H1 (cell line): Measurements from ENCODE around the gene ZFP3. TPM values are rescaled to one million over a fixed set of nuclear protein-coding genes. Genes with fewer than 3 reads are reported as not detected.
A peak's percentile ranks its signal among the peaks of the same experiment; 100 is the strongest.

Experiments used
- CBX8 ChIP-seq: fragments of 300-800, 300-1000 bp; sonication (generic); IDR thresholded peaks from 2 replicates; pipeline ENCODE4 v1.7.1; 2016; ENCODE audit warnings: low read depth, low read length, borderline replicate concordance
- CHD1 ChIP-seq: IDR thresholded peaks from 2 replicates; pipeline ENCODE4 v1.6.1; 2012; ENCODE audit warnings: low read depth, low read length, improper control_type of control experiment
- CREB1 ChIP-seq: IDR thresholded peaks from 2 replicates; pipeline ENCODE4 v1.6.1; 2012; ENCODE audit warnings: inconsistent platforms
- EGR1 ChIP-seq: IDR thresholded peaks from 2 replicates; pipeline ENCODE4 v1.6.1; 2011; ENCODE audit warnings: low read depth, low read length, borderline replicate concordance
- EZH2 ChIP-seq: fragments of 200-600 bp; sonication (generic); IDR thresholded peaks from 2 replicates; pipeline ENCODE4 v1.7.1; 2012; ENCODE audit warnings: low read depth, mild to moderate bottlenecking, moderate library complexity, low read length, inconsistent platforms; ENCODE audit not compliant: severe bottlenecking
- GTF2F1 ChIP-seq: IDR thresholded peaks from 2 replicates; pipeline ENCODE4 v1.6.1; 2012; ENCODE audit warnings: low read depth, low read length, improper control_type of control experiment, borderline replicate concordance
- JUND ChIP-seq: IDR thresholded peaks from 2 replicates; pipeline ENCODE4 v1.6.1; 2011; ENCODE audit warnings: mild to moderate bottlenecking, improper control_type of control experiment, low read length
- NANOG ChIP-seq: IDR thresholded peaks from 2 replicates; pipeline ENCODE4 v1.6.1; 2011; ENCODE audit warnings: low read length, low read depth, mild to moderate bottlenecking, inconsistent platforms; ENCODE audit not compliant: insufficient read depth, poor library complexity, severe bottlenecking
- NRF1 ChIP-seq: IDR thresholded peaks from 2 replicates; pipeline ENCODE4 v1.6.1; 2011; ENCODE audit warnings: mild to moderate bottlenecking, low read depth, low read length, improper control_type of control experiment
- RAD21 ChIP-seq, 2 experiments: IDR thresholded peaks in 1 of 2; conservative IDR thresholded peaks in 1 of 2; 2 replicates each; pipeline ENCODE4 v1.6.1; 2011; ENCODE audit warnings: low read depth in 2 of 2, low read length in 2 of 2, improper control_type of control experiment in 1 of 2, inconsistent platforms in 1 of 2, mild to moderate bottlenecking in 1 of 2, moderate library complexity in 1 of 2
- RFX5 ChIP-seq: IDR thresholded peaks from 2 replicates; pipeline ENCODE4 v1.6.1; 2011; ENCODE audit warnings: low read depth, low read length, improper control_type of control experiment, borderline replicate concordance
- RXRA ChIP-seq: IDR thresholded peaks from 2 replicates; pipeline ENCODE4 v1.6.1; 2011; ENCODE audit warnings: low read depth, mild to moderate bottlenecking, low read length, moderate library complexity; ENCODE audit not compliant: insufficient read depth
- SP2 ChIP-seq: IDR thresholded peaks from 2 replicates; pipeline ENCODE4 v1.6.1; 2012; ENCODE audit warnings: mild to moderate bottlenecking, low read length, inconsistent platforms
- SP4 ChIP-seq: IDR thresholded peaks from 2 replicates; pipeline ENCODE4 v1.6.1; 2012; ENCODE audit warnings: low read length, inconsistent platforms
- TAF1 ChIP-seq: IDR thresholded peaks from 2 replicates; pipeline ENCODE4 v1.6.1; 2011; ENCODE audit warnings: mild to moderate bottlenecking, low read depth, low read length
- TEAD4 ChIP-seq: IDR thresholded peaks from 2 replicates; pipeline ENCODE4 v1.6.1; 2012; ENCODE audit warnings: low read depth, low read length, inconsistent platforms, mixed read lengths
- polyA plus RNA-seq, 7 experiments: library from polyadenylated mRNA; depleted of rRNA in 3 of 7; stranded (reverse) in 5 of 7; unstranded in 2 of 7; fragments of >200 nt in 5 of 7; fragments of 200-250 nt in 2 of 7; gene quantifications; 1 replicate in 5 of 7; 2 replicates in 1 of 7; 4 replicates in 1 of 7; pipeline versions ENCODE4 v1.2.1 to v1.2.3, GENCODE V29; 2011 to 2013; ENCODE audit warnings: missing spikeins in 2 of 7, mixed read lengths in 2 of 7
- total RNA-seq: library from RNA; stranded (reverse); fragmentation: NEBNext Ultra II Directional; extraction: Animal tissue kit (Norgen Biotek cat#: 25700); gene quantifications from 2 replicates; pipeline ENCODE4 v1.2.1, GENCODE V29; 2021
- TF ChIP-seq, protein P1 (sequence below): IDR thresholded peaks from 2 replicates; pipeline ENCODE4 v1.6.1; 2012; ENCODE audit warnings: low read length, inconsistent platforms
- TF ChIP-seq, protein P2 (sequence below), 3 experiments: IDR thresholded peaks; 1 replicate in 2 of 3; 2 replicates in 1 of 3; pipeline versions ENCODE4 v1.5.1 to v1.6.1; 2011; ENCODE audit warnings: low read length in 3 of 3, mild to moderate bottlenecking in 3 of 3, inconsistent platforms in 2 of 3, low read depth in 1 of 3, moderate library complexity in 1 of 3; ENCODE audit not compliant: insufficient read depth in 1 of 3; ENCODE audit errors: control extremely low read depth in 1 of 3

Gene ZFP3
- total and polyA plus RNA-seq, 2 of the 8 experiments (the other 6 are each of a cell fraction or from before 2014, with no cell fraction given), result 0.15 to 0.44 TPM

DNA sequence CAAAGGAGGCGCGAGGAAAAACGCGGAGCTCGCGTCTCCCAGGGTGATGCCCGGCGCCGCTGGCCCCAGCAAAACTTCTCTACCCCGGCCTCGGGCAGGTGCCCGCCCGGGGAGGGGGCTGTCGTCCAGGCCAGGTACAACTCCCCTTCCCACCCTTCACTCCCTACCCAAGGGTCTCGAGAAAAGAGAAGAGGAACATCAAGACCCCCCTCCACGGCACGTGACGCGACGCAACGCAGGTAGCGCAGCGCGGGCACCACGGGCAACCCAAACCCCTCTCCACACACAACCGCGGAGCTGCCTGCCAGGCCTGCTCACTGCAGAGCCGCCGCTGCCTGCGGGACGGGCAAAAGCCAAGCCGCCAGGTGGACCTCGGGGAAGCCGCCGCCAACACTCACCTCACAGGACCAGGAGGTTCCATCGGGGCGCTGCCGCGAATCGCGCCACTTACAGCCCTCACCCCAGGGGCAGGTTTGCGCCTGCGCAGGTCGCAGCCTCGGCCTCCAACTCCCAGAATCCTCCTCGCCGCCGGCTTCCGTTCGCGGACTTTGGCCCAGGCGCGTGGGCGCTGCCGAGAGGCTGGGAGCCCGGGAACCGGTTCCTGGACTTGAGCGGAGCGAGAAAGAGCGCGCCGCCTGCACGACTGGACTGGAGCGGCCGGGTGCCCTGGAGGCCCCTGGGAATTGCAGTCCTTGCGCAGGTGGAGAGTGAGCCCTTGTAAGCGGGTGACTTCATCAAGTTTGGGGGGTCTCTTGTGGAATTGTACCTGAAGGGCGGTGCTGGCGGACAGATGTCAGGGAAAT lies 33.3 kb downstream of the ZFP3 start, which contains the start of gene ZNF232 (continued):
- no peak for TF ChIP-seq RAD21 (IDR thresholded peaks at IDR 0.05 in 1 of 2, conservative IDR thresholded peaks at IDR 0.05 in 1 of 2; ENCODE audit: low read depth in 2 of 2, low read length in 2 of 2)
- TF ChIP-seq CHD1, result no peak
- TF ChIP-seq NANOG, result no peak
- TF ChIP-seq SP2, result no peak
- no peak for TF ChIP-seq RXRA
- no peak for TF ChIP-seq SP4
- TF ChIP-seq CBX8, result no peak
- no peak for TF ChIP-seq TEAD4
- TF ChIP-seq, protein P1, sequence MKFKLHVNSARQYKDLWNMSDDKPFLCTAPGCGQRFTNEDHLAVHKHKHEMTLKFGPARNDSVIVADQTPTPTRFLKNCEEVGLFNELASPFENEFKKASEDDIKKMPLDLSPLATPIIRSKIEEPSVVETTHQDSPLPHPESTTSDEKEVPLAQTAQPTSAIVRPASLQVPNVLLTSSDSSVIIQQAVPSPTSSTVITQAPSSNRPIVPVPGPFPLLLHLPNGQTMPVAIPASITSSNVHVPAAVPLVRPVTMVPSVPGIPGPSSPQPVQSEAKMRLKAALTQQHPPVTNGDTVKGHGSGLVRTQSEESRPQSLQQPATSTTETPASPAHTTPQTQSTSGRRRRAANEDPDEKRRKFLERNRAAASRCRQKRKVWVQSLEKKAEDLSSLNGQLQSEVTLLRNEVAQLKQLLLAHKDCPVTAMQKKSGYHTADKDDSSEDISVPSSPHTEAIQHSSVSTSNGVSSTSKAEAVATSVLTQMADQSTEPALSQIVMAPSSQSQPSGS, result no peak; the same call in 1 of the 2 replicates
- TF ChIP-seq EZH2, result peak; percentile 31
- TF ChIP-seq, protein P2, sequence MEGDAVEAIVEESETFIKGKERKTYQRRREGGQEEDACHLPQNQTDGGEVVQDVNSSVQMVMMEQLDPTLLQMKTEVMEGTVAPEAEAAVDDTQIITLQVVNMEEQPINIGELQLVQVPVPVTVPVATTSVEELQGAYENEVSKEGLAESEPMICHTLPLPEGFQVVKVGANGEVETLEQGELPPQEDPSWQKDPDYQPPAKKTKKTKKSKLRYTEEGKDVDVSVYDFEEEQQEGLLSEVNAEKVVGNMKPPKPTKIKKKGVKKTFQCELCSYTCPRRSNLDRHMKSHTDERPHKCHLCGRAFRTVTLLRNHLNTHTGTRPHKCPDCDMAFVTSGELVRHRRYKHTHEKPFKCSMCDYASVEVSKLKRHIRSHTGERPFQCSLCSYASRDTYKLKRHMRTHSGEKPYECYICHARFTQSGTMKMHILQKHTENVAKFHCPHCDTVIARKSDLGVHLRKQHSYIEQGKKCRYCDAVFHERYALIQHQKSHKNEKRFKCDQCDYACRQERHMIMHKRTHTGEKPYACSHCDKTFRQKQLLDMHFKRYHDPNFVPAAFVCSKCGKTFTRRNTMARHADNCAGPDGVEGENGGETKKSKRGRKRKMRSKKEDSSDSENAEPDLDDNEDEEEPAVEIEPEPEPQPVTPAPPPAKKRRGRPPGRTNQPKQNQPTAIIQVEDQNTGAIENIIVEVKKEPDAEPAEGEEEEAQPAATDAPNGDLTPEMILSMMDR (IDR thresholded peaks at IDR 0.05; ENCODE audit: control extremely low read depth in 1 of 3, insufficient read depth in 1 of 3, low read depth in 1 of 3, low read length in 3 of 3), result 0 out of 4 replicates have a peak, but pooled peaks of 1 of the 3 experiments have one; percentile 5
- no peak for TF ChIP-seq GTF2F1
- TF ChIP-seq TAF1, result peak; percentile 74
- TF ChIP-seq RFX5, result no peak
- peak; percentile 7; the same call in 1 of the 2 replicates for TF ChIP-seq JUND
- TF ChIP-seq NRF1, result peak; percentile 79
- peak; percentile 92 for TF ChIP-seq EGR1
- TF ChIP-seq CREB1, result peak; percentile 52; the same call in 1 of the 2 replicates
